Esophagus muscularis mucosa (tissue), 4 donors: ENCODE results near the gene ZSWIM2.
A peak's percentile ranks its signal among the peaks of the same experiment; 100 is the strongest.

Source experiments
- CTCF ChIP-seq, 3 experiments: fragments of 200-600 bp in 2 of 3; fragments of 450-650 bp in 1 of 3; sonication (generic) in 2 of 3; IDR thresholded peaks; one replicate each; pipeline ENCODE4 v1.5.1; 2017 to 2019; ENCODE audit warnings: antibody characterized with exemption in 3 of 3, mild to moderate bottlenecking in 2 of 3, moderate library complexity in 1 of 3
- EP300 ChIP-seq: sonication (generic); formaldehyde crosslinking; IDR thresholded peaks from one replicate; pipeline ENCODE4 v1.6.1; 2017; ENCODE audit warnings: antibody characterized with exemption
- POLR2A ChIP-seq: fragments of 450-650 bp; IDR thresholded peaks from one replicate; pipeline ENCODE4 v1.6.1; 2017; ENCODE audit warnings: antibody characterized with exemption, moderate library complexity, mild to moderate bottlenecking, low read depth
- POLR2AphosphoS5 ChIP-seq, 2 donors: sonication (generic); formaldehyde crosslinking; IDR thresholded peaks; one replicate each; pipeline ENCODE4 v1.6.1; 2017; ENCODE audit warnings: antibody characterized with exemption in 2 of 2

GRCh38 chr2:186862869-186863709 is 14.1 kb upstream of the ZSWIM2 start:
- TF ChIP-seq EP300 (no peak), CTCF (IDR thresholded peaks at IDR 0.05) (peak; percentile 51 to 69 (median 68)), POLR2A (no peak), POLR2AphosphoS5 (IDR thresholded peaks at IDR 0.05) (no peak)
